SU-DHL-6 (cell line): Measurements from ENCODE around the gene LRGUK.

Source experiments
- H2AFZ ChIP-seq: fragments of 200-600 bp; sonication (generic); 2 replicates; pipeline ENCODE4 v1.6.1; 2014; ENCODE audit warnings: low read depth, mild to moderate bottlenecking, moderate library complexity, mixed read lengths, antibody characterized with exemption, low read length; ENCODE audit not compliant: severe bottlenecking
- H3F3A ChIP-seq: fragments of 200-600 bp; shearing (Covaris generic); 2 replicates; pipeline ENCODE4 v1.6.0; 2016; ENCODE audit warnings: antibody characterized with exemption, mild to moderate bottlenecking; ENCODE audit not compliant: insufficient read depth
- H3K27ac ChIP-seq: fragments of 200-600 bp; sonication (generic); 2 replicates; pipeline ENCODE4 v1.5.1; 2016; ENCODE audit warnings: low read depth, mild to moderate bottlenecking, low read length, moderate library complexity, mixed read lengths
- H3K27me3 ChIP-seq: fragments of 200-600 bp; sonication (generic), shearing (Covaris generic); 2 replicates; pipeline ENCODE4 v1.6.0; 2014; ENCODE audit warnings: mild to moderate bottlenecking, low read length
- H3K36me3 ChIP-seq: fragments of 200-600 bp; sonication (generic); 2 replicates; pipeline ENCODE4 v1.6.1; 2014; ENCODE audit warnings: mild to moderate bottlenecking, low read length, mixed read lengths
- H3K4me2 ChIP-seq: fragments of 300-600, 200-600 bp; shearing (Covaris generic), sonication (generic); 2 replicates; pipeline ENCODE4 v1.6.0; 2014; ENCODE audit warnings: low read length, low read depth, mild to moderate bottlenecking; ENCODE audit not compliant: poor library complexity, severe bottlenecking
- H3K4me3 ChIP-seq: fragments of 200-600 bp; sonication (generic); 2 replicates; pipeline ENCODE4 v1.5.1; 2014; ENCODE audit warnings: antibody characterized with exemption, low read length, mild to moderate bottlenecking, mixed read lengths; ENCODE audit not compliant: insufficient read depth, poor library complexity, severe bottlenecking
- H3K79me2 ChIP-seq: fragments of 200-600 bp; sonication (generic); 2 replicates; pipeline ENCODE4 v1.6.1; 2014; ENCODE audit warnings: mild to moderate bottlenecking, low read length, moderate library complexity; ENCODE audit not compliant: insufficient read depth
- H3K9ac ChIP-seq: fragments of 200-600 bp; sonication (generic); 2 replicates; pipeline ENCODE4 v1.7.0; 2014; ENCODE audit warnings: mild to moderate bottlenecking, low read length
- H3K9me2 ChIP-seq: fragments of 200-600 bp; sonication (generic); replicated peaks from 2 replicates; pipeline ENCODE4 v1.6.1; 2014; ENCODE audit warnings: low read length; ENCODE audit not compliant: insufficient read depth
- H3K9me3 ChIP-seq: fragments of 200-600 bp; sonication (generic); 2 replicates; pipeline ENCODE4 v1.6.1; 2014; ENCODE audit warnings: low read length, mixed read lengths; ENCODE audit not compliant: insufficient read depth
- H4K20me1 ChIP-seq: fragments of 200-600 bp; sonication (generic); 2 replicates; pipeline ENCODE4 v1.6.1; 2014; ENCODE audit warnings: low read depth, mild to moderate bottlenecking, antibody characterized with exemption, low read length, moderate library complexity, mixed read lengths
- CTCF ChIP-seq: fragments of 200-600 bp; sonication (generic); IDR thresholded peaks from one replicate; pipeline ENCODE4 v1.5.1; 2017; ENCODE audit warnings: antibody characterized with exemption, mild to moderate bottlenecking, low read length, moderate library complexity; ENCODE audit not compliant: insufficient read depth, poor library complexity, severe bottlenecking
- EZH2phosphoT487 ChIP-seq: fragments of 200-600 bp; sonication (generic), shearing (Covaris generic); conservative IDR thresholded peaks from 2 replicates; pipeline ENCODE4 v1.6.1; 2018; ENCODE audit warnings: mild to moderate bottlenecking, antibody characterized with exemption, low read length, moderate library complexity, mixed read lengths

LRGUK gene

GRCh38 chr7:134187893-134188292 lies 60.8 kb downstream of the LRGUK start:
- no peak for TF ChIP-seq CTCF
- no peak for TF ChIP-seq EZH2phosphoT487
- H3K27ac ChIP-seq: no peak overlapping the region
- H3K36me3 ChIP-seq: no peaks in the 10 kb centered on the region
- no peak overlapping the region for H3K4me3 ChIP-seq
- no peaks in the 10 kb centered on the region for H3K79me2 ChIP-seq
- H3K9ac ChIP-seq: no peak overlapping the region
- H3K27me3 ChIP-seq: no peaks in the 10 kb centered on the region
- H4K20me1 ChIP-seq: no peaks in the 10 kb centered on the region
- H3K9me2 ChIP-seq: no peaks in the 10 kb centered on the region
- no peak overlapping the region for H2AFZ ChIP-seq
- H3K4me2 ChIP-seq: no peak overlapping the region
- no peaks in the 10 kb centered on the region for H3K9me3 ChIP-seq
- H3F3A ChIP-seq: no peaks in the 10 kb centered on the region

GRCh38 chr7:134188311-134188710 lies 61.2 kb downstream of the LRGUK start:
- Histone ChIP-seq H4K20me1 (no peaks in the 10 kb centered on the region), H3K27me3 (no peaks in the 10 kb centered on the region), H3K36me3 (no peaks in the 10 kb centered on the region), H3K9me3 (no peaks in the 10 kb centered on the region), H3K79me2 (no peaks in the 10 kb centered on the region), H3K9ac (no peak overlapping the region), H3K9me2 (no peaks in the 10 kb centered on the region), H3K27ac (no peak overlapping the region), H3K4me3 (no peak overlapping the region), H2AFZ (no peak overlapping the region), H3K4me2 (no peak overlapping the region), H3F3A (no peaks in the 10 kb centered on the region)
- TF ChIP-seq CTCF (no peak), EZH2phosphoT487 (no peak)

GRCh38 chr7:134189559-134189958 lies 62.4 kb downstream of the LRGUK start:
- no peaks in the 10 kb centered on the region for H3F3A ChIP-seq
- no peaks in the 10 kb centered on the region for H3K27me3 ChIP-seq
- no peak overlapping the region for H3K9ac ChIP-seq
- no peak overlapping the region for H3K27ac ChIP-seq
- TF ChIP-seq CTCF (no peak), EZH2phosphoT487 (no peak)
- no peaks in the 10 kb centered on the region for H3K9me2 ChIP-seq
- H3K4me2 ChIP-seq: no peak overlapping the region
- no peak overlapping the region for H2AFZ ChIP-seq
- H3K9me3 ChIP-seq: no peaks in the 10 kb centered on the region
- no peak overlapping the region for H3K4me3 ChIP-seq
- H3K79me2 ChIP-seq: no peaks in the 10 kb centered on the region
- H4K20me1 ChIP-seq: no peaks in the 10 kb centered on the region
- no peaks in the 10 kb centered on the region for H3K36me3 ChIP-seq
